ENCODE data around the gene FBN1.

DNA sequence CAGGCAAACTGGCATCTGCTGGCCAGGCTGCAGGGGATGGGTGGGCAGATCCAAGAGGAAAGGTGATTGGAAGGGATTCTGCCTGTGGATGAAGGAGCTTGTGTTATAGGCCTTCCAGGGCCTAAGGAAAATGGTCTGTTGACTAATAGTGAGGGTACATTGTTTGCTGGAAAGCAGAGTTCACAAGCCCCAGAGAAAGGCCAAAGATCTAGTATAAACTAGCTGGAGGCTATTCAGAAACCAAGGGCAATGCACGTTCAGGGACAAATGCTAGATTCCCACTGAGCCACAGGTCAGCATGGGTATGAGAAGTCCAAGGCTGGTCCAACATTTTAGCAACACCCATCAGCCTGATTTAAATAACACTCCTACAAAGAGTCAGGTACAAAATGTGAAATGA is 74.7 kb downstream of the FBN1 start:
- TF ChIP-seq YY1 (tag by site-specific recombination; IDR thresholded peaks at IDR 0.05) (no peak), MZF1 (tag by site-specific recombination; IDR thresholded peaks at IDR 0.05; ENCODE audit: borderline replicate concordance) (no peak), ZNF239 (tag by site-specific recombination; IDR thresholded peaks at IDR 0.05) (no peak), ZNF416 (tag by site-specific recombination; IDR thresholded peaks at IDR 0.05) (no peak), ZFP69B (tag by site-specific recombination; IDR thresholded peaks at IDR 0.05) (no peak), ZNF274 (IDR thresholded peaks at IDR 0.05; ENCODE audit: low read length) (no peak), ZNF274 (tag by site-specific recombination; IDR thresholded peaks at IDR 0.05; ENCODE audit: borderline replicate concordance) (no peak), KLF9 (tag by site-specific recombination; IDR thresholded peaks at IDR 0.05; ENCODE audit: low read depth) (no peak), ZNF837 (tag by site-specific recombination; IDR thresholded peaks at IDR 0.05) (no peak), ZNF629 (tag by site-specific recombination; IDR thresholded peaks at IDR 0.05) (no peak), ZNF549 (tag by site-specific recombination; IDR thresholded peaks at IDR 0.05) (no peak)
- TF ChIP-seq, protein P1, sequence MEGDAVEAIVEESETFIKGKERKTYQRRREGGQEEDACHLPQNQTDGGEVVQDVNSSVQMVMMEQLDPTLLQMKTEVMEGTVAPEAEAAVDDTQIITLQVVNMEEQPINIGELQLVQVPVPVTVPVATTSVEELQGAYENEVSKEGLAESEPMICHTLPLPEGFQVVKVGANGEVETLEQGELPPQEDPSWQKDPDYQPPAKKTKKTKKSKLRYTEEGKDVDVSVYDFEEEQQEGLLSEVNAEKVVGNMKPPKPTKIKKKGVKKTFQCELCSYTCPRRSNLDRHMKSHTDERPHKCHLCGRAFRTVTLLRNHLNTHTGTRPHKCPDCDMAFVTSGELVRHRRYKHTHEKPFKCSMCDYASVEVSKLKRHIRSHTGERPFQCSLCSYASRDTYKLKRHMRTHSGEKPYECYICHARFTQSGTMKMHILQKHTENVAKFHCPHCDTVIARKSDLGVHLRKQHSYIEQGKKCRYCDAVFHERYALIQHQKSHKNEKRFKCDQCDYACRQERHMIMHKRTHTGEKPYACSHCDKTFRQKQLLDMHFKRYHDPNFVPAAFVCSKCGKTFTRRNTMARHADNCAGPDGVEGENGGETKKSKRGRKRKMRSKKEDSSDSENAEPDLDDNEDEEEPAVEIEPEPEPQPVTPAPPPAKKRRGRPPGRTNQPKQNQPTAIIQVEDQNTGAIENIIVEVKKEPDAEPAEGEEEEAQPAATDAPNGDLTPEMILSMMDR (tag by site-specific recombination; IDR thresholded peaks at IDR 0.05): no peak
- TF ChIP-seq, protein P2, sequence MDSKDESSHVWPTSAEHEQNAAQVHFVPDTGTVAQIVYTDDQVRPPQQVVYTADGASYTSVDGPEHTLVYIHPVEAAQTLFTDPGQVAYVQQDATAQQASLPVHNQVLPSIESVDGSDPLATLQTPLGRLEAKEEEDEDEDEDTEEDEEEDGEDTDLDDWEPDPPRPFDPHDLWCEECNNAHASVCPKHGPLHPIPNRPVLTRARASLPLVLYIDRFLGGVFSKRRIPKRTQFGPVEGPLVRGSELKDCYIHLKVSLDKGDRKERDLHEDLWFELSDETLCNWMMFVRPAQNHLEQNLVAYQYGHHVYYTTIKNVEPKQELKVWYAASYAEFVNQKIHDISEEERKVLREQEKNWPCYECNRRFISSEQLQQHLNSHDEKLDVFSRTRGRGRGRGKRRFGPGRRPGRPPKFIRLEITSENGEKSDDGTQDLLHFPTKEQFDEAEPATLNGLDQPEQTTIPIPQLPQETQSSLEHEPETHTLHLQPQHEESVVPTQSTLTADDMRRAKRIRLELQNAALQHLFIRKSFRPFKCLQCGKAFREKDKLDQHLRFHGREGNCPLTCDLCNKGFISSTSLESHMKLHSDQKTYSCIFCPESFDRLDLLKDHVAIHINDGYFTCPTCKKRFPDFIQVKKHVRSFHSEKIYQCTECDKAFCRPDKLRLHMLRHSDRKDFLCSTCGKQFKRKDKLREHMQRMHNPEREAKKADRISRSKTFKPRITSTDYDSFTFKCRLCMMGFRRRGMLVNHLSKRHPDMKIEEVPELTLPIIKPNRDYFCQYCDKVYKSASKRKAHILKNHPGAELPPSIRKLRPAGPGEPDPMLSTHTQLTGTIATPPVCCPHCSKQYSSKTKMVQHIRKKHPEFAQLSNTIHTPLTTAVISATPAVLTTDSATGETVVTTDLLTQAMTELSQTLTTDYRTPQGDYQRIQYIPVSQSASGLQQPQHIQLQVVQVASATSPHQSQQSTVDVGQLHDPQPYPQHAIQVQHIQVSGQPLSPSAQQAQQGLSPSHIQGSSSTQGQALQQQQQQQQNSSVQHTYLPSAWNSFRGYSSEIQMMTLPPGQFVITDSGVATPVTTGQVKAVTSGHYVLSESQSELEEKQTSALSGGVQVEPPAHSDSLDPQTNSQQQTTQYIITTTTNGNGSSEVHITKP (tag by site-specific recombination; IDR thresholded peaks at IDR 0.05): no peak
- TF ChIP-seq, protein P3, sequence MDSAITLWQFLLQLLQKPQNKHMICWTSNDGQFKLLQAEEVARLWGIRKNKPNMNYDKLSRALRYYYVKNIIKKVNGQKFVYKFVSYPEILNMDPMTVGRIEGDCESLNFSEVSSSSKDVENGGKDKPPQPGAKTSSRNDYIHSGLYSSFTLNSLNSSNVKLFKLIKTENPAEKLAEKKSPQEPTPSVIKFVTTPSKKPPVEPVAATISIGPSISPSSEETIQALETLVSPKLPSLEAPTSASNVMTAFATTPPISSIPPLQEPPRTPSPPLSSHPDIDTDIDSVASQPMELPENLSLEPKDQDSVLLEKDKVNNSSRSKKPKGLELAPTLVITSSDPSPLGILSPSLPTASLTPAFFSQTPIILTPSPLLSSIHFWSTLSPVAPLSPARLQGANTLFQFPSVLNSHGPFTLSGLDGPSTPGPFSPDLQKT (IDR thresholded peaks at IDR 0.05; ENCODE audit: borderline replicate concordance, low read depth, low read length): no peak
- TF ChIP-seq, protein P4, sequence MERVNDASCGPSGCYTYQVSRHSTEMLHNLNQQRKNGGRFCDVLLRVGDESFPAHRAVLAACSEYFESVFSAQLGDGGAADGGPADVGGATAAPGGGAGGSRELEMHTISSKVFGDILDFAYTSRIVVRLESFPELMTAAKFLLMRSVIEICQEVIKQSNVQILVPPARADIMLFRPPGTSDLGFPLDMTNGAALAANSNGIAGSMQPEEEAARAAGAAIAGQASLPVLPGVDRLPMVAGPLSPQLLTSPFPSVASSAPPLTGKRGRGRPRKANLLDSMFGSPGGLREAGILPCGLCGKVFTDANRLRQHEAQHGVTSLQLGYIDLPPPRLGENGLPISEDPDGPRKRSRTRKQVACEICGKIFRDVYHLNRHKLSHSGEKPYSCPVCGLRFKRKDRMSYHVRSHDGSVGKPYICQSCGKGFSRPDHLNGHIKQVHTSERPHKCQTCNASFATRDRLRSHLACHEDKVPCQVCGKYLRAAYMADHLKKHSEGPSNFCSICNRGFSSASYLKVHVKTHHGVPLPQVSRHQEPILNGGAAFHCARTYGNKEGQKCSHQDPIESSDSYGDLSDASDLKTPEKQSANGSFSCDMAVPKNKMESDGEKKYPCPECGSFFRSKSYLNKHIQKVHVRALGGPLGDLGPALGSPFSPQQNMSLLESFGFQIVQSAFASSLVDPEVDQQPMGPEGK (tag by site-specific recombination; IDR thresholded peaks at IDR 0.05): no peak

Measured in HEK293 (cell line).